GM12801 (cell line): Measurements from ENCODE around the gene TOMM40.

Experiments
- CTCF ChIP-seq: IDR thresholded peaks from one replicate; pipeline ENCODE4 v1.5.1; 2011; ENCODE audit warnings: control low read depth; ENCODE audit not compliant: insufficient read length; ENCODE audit errors: extremely low read depth

Gene TOMM40

DNA sequence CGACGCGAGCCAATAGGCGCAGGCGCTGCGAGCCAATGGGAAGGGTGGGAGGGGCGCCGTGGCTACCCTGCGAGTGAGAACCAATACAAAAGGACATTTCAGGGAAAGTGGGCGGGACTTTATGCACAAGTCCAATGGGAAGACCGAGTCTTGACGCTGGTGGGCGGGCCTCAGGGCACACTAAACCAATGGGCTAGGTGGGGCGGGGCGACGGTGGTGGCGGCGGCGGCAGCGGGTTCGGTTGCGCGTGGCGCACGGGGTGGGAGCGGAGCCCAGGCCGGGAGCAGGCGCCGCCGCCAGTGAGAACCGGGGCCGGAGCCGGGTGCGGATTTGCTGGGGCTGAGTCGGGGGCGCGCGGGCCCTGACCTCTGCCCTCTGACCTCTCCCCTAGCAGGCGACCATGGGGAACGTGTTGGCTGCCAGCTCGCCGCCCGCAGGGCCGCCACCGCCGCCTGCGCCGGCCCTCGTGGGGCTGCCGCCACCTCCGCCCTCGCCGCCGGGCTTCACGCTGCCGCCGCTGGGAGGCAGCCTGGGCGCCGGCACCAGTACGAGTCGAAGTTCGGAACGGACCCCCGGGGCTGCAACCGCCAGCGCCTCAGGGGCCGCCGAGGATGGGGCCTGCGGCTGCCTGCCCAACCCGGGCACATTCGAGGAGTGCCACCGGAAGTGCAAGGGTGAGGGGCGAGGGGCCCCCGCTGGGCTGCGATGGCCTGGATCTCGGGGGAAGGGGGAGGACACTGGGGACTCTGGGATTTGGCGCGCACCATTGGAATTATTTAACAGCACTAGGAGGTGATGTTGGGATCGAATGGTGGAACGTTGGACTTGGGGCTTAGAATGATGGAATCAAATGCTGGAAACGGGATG is at the start of gene TOMM40:
Gene TOMM40, plus strand, starts transcription at position 239 of the 867 bp plus-strand sequence. Its CDS starts 162 bp downstream, at position 401.
- TF ChIP-seq CTCF = no peak

DNA sequence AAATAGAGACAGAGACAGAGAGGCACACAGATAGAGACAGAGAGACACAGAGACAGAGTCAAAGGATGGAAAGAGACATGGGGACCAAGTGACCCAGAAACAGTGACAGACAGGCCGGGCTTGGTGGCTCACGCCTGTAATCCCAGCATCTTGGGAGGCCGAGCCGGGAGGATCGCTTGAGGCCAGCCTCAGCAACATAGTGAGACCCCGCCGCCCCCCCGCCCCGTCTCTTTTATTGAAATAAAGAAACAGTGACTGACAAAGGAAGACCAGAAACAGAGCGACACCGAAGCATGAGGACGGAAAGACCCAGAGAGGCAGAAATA is 45.8 kb upstream of the TOMM40 start:
- no peak for TF ChIP-seq CTCF

- no peak for TF ChIP-seq CTCF
Observed at GRCh38 chr19:44845612-44846454, 45.2 kb upstream of the TOMM40 start, which contains the start of gene NECTIN2. NECTIN2 (plus strand) TSS chr19:44846297; CDS start chr19:44846526, 229 bp downstream.

GRCh38 chr19:44846455-44847143 is 44.5 kb upstream of the TOMM40 start:
- no peak for TF ChIP-seq CTCF

GRCh38 chr19:44847144-44848035 is 43.7 kb upstream of the TOMM40 start:
- no peak for TF ChIP-seq CTCF

DNA sequence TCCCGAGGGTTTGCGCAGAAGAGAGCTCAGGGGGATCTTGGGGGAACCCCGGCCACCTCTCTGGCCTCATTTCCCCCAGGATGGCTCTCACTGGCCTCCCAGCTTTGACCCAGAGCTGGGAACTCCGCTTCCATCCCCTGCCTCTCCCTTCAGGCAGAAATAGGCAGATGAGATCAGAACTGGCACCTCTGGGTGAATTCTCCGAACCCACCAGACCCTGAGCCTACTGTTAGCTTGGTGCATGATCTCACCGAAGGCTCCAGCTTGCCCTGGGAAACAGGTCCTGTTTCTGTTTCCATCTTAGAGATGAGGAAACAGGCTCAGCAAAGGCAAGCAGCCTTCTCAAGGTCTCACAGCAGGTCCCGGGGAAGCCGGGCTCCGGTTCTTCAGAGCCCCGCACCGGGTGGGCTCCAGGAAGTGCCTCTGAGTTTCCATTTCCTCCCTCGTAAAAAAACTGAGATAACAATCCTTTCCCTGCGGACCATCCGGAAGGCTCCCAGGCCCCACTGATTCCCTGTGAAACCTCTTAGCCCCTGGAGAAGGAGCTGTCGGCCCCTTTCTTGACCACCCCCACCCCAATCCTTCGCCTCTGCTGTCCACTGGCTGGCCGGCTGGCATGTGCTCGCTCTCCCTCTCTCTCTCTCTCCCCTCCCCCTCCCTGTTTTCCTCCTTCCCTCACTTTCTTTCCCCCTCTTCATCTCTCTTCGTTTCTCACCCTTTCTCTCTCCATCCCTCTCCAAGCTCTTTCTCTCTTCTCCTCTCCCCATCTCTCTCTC is 42.8 kb upstream of the TOMM40 start:
- TF ChIP-seq CTCF = no peak
